Skeletal muscle tissue (tissue), 4 donors: ENCODE results near the gene SP8. TPM values are rescaled to one million over a fixed set of nuclear protein-coding genes. Genes with fewer than 3 reads are reported as not detected.

Experiments
- H3K27ac ChIP-seq: one replicate; pipeline ENCODE4 v1.7.0; 2013; ENCODE audit warnings: mild to moderate bottlenecking, low read depth, low read length, inconsistent platforms
- H3K27me3 ChIP-seq, 3 donors: one replicate each; pipeline ENCODE4 v1.7.0; 2013; ENCODE audit warnings: low read length in 3 of 3; ENCODE audit not compliant: control insufficient read depth in 3 of 3, insufficient read depth in 3 of 3
- H3K36me3 ChIP-seq, 3 donors: one replicate each; pipeline ENCODE4 v1.7.0; 2013; ENCODE audit warnings: low read length in 3 of 3; ENCODE audit not compliant: control insufficient read depth in 3 of 3, insufficient read depth in 3 of 3
- H3K4me1 ChIP-seq, 3 donors: one replicate each; pipeline ENCODE4 v1.7.0; 2013; ENCODE audit warnings: low read length in 3 of 3, mild to moderate bottlenecking in 3 of 3; ENCODE audit not compliant: control insufficient read depth in 3 of 3, insufficient read depth in 3 of 3
- H3K4me3 ChIP-seq, 3 donors: one replicate each; pipeline ENCODE4 v1.7.0; 2013; ENCODE audit warnings: low read length in 3 of 3
- H3K9ac ChIP-seq, 3 donors: one replicate each; pipeline ENCODE4 v1.7.0; 2013; ENCODE audit warnings: low read length in 3 of 3, mild to moderate bottlenecking in 3 of 3, moderate library complexity in 2 of 3, low read depth in 1 of 3
- H3K9me3 ChIP-seq, 3 donors: one replicate each; pipeline ENCODE4 v1.7.0; 2013; ENCODE audit warnings: low read length in 3 of 3; ENCODE audit not compliant: control insufficient read depth in 3 of 3
- total RNA-seq: library from RNA; depleted of rRNA; stranded (reverse); fragments of >200 nt; gene quantifications from one replicate; pipeline ENCODE4 v1.2.3, GENCODE V29; 2014
- donor health status: Osteomylitis.

SP8 gene
- total RNA-seq, 1 donor from 2014 or later = not detected

DNA sequence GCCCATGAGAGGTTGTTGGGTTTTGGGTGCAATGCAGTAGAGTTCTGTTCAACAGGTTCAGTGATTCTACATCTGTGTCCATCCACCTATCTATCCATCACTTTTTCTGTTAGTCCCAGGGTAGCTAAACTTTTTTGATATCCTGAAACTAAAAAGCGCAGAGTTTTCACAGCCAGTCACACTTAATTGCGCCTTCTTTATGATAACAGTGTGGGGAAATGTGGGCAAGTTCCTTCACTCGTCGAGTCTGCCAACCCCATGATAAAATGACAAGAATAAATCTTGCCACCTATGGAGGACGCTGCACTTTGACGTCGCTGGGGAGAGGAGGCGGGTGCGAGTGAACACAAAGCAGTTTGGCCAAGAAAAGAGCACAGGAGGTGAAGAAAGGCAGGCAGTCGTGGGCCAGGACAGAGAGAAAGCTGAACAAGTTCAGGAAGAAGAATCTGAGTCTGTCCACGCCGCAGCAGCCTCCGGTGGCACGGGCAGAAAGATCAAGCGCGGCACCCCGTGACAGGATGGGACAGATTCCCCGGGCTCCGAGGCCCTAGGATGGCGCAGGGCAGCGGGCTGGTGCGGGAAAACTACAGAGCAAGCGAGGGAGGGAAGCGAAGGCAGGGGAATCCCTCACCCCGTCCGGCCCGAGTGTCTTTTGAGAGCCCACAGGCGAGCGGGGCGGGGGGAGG lies 9.2 kb downstream of the SP8 start:
- Histone ChIP-seq H3K27ac (no peak overlapping the region), H3K9me3 (peaks cover 0 to 3% (median 0%) of the 10 kb centered on the region in 3 donors), H3K27me3 (peaks cover 60 to 75% (median 68%) of the 10 kb centered on the region in 3 donors), H3K36me3 (no peaks in the 10 kb centered on the region), H3K4me1 (peaks cover 0 to 8% (median 6%) of the 10 kb centered on the region in 3 donors), H3K4me3 (peak overlapping the region in 2 of 3 donors; percentile 22 to 42), H3K9ac (no peak overlapping the region)

GRCh38 chr7:20776942-20777341 lies 9.7 kb downstream of the SP8 start:
- Histone ChIP-seq H3K9me3 (peaks cover 0 to 3% (median 0%) of the 10 kb centered on the region in 3 donors), H3K27me3 (peaks cover 59 to 72% (median 64%) of the 10 kb centered on the region in 3 donors), H3K27ac (no peak overlapping the region), H3K4me1 (peaks cover 0 to 8% (median 6%) of the 10 kb centered on the region in 3 donors), H3K4me3 (no peak overlapping the region), H3K9ac (no peak overlapping the region), H3K36me3 (no peaks in the 10 kb centered on the region)

DNA sequence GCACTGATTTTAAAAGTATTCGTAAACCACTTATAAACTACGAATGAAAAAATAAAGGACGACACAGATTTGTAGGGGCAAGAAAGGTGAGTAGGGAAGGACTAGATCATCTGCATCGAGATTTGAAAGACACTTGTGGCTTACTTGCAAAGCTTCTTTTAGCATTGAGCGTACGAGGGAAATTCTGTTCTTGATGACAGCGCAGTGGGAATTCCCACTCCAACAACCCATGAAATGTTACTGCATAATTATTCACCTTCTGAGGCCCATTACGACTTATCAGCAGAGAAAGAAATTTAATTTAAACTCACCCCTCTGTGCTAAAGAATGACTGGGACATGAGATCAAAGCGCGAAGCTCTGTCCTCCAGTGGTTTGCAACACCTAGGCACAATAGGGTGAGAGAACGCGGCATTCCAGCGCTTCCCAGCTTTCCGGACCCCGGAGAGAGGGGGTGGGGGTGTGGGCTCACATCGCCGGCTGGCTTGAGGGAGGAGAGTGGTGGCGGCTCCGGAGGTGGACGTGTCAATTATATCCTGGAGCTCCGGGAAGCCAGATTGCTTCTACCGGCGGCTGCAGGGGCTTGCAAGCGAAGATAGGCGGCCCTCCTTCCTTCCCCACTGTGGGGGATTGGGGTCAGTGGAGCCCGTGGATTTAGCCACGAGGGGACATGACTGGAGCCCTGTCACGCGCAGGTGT lies 10.3 kb downstream of the SP8 start:
- Histone ChIP-seq H3K27ac (no peak overlapping the region), H3K27me3 (peaks cover 59 to 66% (median 59%) of the 10 kb centered on the region in 3 donors), H3K36me3 (no peaks in the 10 kb centered on the region), H3K4me1 (peaks cover 0 to 8% (median 6%) of the 10 kb centered on the region in 3 donors), H3K4me3 (no peak overlapping the region), H3K9ac (no peak overlapping the region), H3K9me3 (peaks cover 0 to 3% (median 0%) of the 10 kb centered on the region in 3 donors)

- H3K4me1 ChIP-seq = no peaks in the 10 kb centered on the region
- H3K9ac ChIP-seq = no peak overlapping the region
- no peaks in the 10 kb centered on the region for H3K9me3 ChIP-seq
- H3K36me3 ChIP-seq = no peaks in the 10 kb centered on the region
- H3K27me3 ChIP-seq = no peaks in the 10 kb centered on the region
- no peak overlapping the region for H3K4me3 ChIP-seq
- H3K27ac ChIP-seq = no peak overlapping the region
These were observed 32.7 kb downstream of the SP8 start for GRCh38 chr7:20754001-20754400.

GRCh38 chr7:20749906-20750305 lies 36.8 kb downstream of the SP8 start:
- Histone ChIP-seq H3K36me3 (no peaks in the 10 kb centered on the region), H3K27ac (no peak overlapping the region), H3K27me3 (peaks cover 0 to 5% (median 3%) of the 10 kb centered on the region in 3 donors), H3K4me3 (no peak overlapping the region), H3K9me3 (no peaks in the 10 kb centered on the region), H3K9ac (no peak overlapping the region), H3K4me1 (no peaks in the 10 kb centered on the region)

DNA sequence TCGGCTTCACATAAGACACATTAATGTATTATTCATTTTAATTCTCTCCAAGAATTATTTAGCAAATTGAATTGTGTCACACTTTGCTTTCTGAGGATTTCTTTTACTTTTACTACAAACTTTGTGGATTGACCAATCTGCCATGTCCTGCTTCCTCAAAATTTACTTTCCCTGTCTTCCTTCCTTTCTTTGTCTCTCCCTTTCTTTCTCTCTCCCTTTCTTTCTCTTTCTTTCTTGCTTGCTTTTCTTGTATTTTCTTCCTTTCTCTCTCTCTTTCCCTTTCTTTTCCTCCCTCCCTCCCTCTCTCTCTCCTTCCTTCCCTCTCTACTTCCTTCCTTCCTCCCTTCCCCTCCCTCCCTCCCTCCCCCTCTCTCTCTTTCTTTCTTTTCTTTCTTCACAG lies 37.8 kb downstream of the SP8 start:
- Histone ChIP-seq H3K27ac (no peak overlapping the region), H3K9me3 (no peaks in the 10 kb centered on the region), H3K4me3 (no peak overlapping the region), H3K9ac (no peak overlapping the region), H3K4me1 (no peaks in the 10 kb centered on the region), H3K36me3 (no peaks in the 10 kb centered on the region), H3K27me3 (peaks cover 3 to 5% (median 3%) of the 10 kb centered on the region in 3 donors)

- Histone ChIP-seq H3K36me3 (no peaks in the 10 kb centered on the region), H3K27me3 (peaks cover 3 to 5% (median 3%) of the 10 kb centered on the region in 3 donors), H3K9ac (no peak overlapping the region), H3K27ac (no peak overlapping the region), H3K4me3 (no peak overlapping the region), H3K4me1 (no peaks in the 10 kb centered on the region), H3K9me3 (no peaks in the 10 kb centered on the region)
These were observed 39.7 kb downstream of the SP8 start for GRCh38 chr7:20747001-20747400.

GRCh38 chr7:20745702-20746101 lies 41.0 kb downstream of the SP8 start:
- Histone ChIP-seq H3K4me3 (no peak overlapping the region), H3K36me3 (no peaks in the 10 kb centered on the region), H3K9ac (no peak overlapping the region), H3K4me1 (no peaks in the 10 kb centered on the region), H3K27me3 (peaks cover 3 to 5% (median 3%) of the 10 kb centered on the region in 3 donors), H3K27ac (no peak overlapping the region), H3K9me3 (no peaks in the 10 kb centered on the region)

- H3K9ac ChIP-seq = no peak overlapping the region
- no peaks in the 10 kb centered on the region for H3K36me3 ChIP-seq
- H3K9me3 ChIP-seq = no peaks in the 10 kb centered on the region
- peaks cover 3 to 5% (median 3%) of the 10 kb centered on the region in 3 donors for H3K27me3 ChIP-seq
- no peak overlapping the region for H3K4me3 ChIP-seq
- no peak overlapping the region for H3K27ac ChIP-seq
- H3K4me1 ChIP-seq = no peaks in the 10 kb centered on the region
These were observed 41.7 kb downstream of the SP8 start for GRCh38 chr7:20744954-20745446.

GRCh38 chr7:20742913-20743312 lies 43.8 kb downstream of the SP8 start:
- Histone ChIP-seq H3K4me1 (no peaks in the 10 kb centered on the region), H3K27ac (no peak overlapping the region), H3K36me3 (no peaks in the 10 kb centered on the region), H3K4me3 (no peak overlapping the region), H3K9me3 (no peaks in the 10 kb centered on the region), H3K27me3 (peaks cover 3% of the 10 kb centered on the region in 3 donors), H3K9ac (no peak overlapping the region)
